ENCODE data around the gene IRAK4. TPM values are rescaled to one million over a fixed set of nuclear protein-coding genes. Genes with fewer than 3 reads are reported as not detected.

IRAK4 gene
- polyA plus RNA-seq, 10 donors = 6.3 to 10.1 (median 8.7) TPM

GRCh38 chr12:43764528-43764927 is 5.8 kb downstream of the IRAK4 start:
- DNase-seq = no peak

- no peak for DNase-seq
Observed at GRCh38 chr12:43766291-43766690, 7.5 kb downstream of the IRAK4 start.

- peak; percentile 6 to 53 (median 23) for DNase-seq
Observed at GRCh38 chr12:43776498-43776897, 17.7 kb downstream of the IRAK4 start.

- DNase-seq = no peak
Observed at GRCh38 chr12:43786899-43787693, 28.3 kb downstream of the IRAK4 start.

GRCh38 chr12:43789941-43790340 is 31.2 kb downstream of the IRAK4 start:
- peak; percentile 30 to 67 (median 52) for DNase-seq

- DNase-seq = no peak
Observed at GRCh38 chr12:43795716-43796280, 37.0 kb downstream of the IRAK4 start.

GRCh38 chr12:43797561-43798217 is 38.9 kb downstream of the IRAK4 start:
- DNase-seq = no peak

- DNase-seq = peak in 2 of 3 donors; percentile 18 to 35
Observed at GRCh38 chr12:43805149-43805859, 46.6 kb downstream of the IRAK4 start.

- peak; percentile 86 to 96 (median 92) for DNase-seq
Observed at GRCh38 chr12:43805860-43806736, 47.3 kb downstream of the IRAK4 start, which contains the start of gene TWF1. TWF1 (minus strand) TSS chr12:43806317; CDS start chr12:43806245, 72 bp downstream.

GRCh38 chr12:43806737-43807072 is 48.0 kb downstream of the IRAK4 start:
- no peak for DNase-seq

GRCh38 chr12:43807386-43807785 is 48.6 kb downstream of the IRAK4 start:
- DNase-seq = peak in 1 of 3 donors; percentile 5

GRCh38 chr12:43812057-43812456 is 53.3 kb downstream of the IRAK4 start:
- DNase-seq = no peak

- DNase-seq = no peak
Observed at GRCh38 chr12:43812926-43813325, 54.2 kb downstream of the IRAK4 start.

GRCh38 chr12:43815416-43815815 is 56.7 kb downstream of the IRAK4 start:
- no peak for DNase-seq

- no peak for DNase-seq
Observed at GRCh38 chr12:43816168-43816567, 57.4 kb downstream of the IRAK4 start.

GRCh38 chr12:43824207-43824775 is 65.5 kb downstream of the IRAK4 start:
- DNase-seq = no peak

GRCh38 chr12:43826681-43827080 is 67.9 kb downstream of the IRAK4 start:
- no peak for DNase-seq

GRCh38 chr12:43827093-43827492 is 68.3 kb downstream of the IRAK4 start:
- no peak for DNase-seq

GRCh38 chr12:43832463-43833168 is 73.9 kb downstream of the IRAK4 start:
- no peak for DNase-seq

GRCh38 chr12:43835264-43835655 is 76.5 kb downstream of the IRAK4 start:
- DNase-seq = peak in 1 of 3 donors; percentile 38
